GM10266 (cell line): Measurements from ENCODE around the gene RPUSD1.

Experiments used
- DNase-seq: peaks from one replicate; pipeline ENCODE4 v3.0.0; 2012; ENCODE audit errors: extremely low spot score
- TF ChIP-seq, protein P1 (sequence below): IDR thresholded peaks from 2 replicates; pipeline ENCODE4 v1.5.1; 2012; ENCODE audit warnings: mild to moderate bottlenecking, low read depth; ENCODE audit not compliant: control insufficient read depth, insufficient read depth; ENCODE audit errors: missing control alignments

RPUSD1 gene

GRCh38 chr16:794091-794822, 6.1 kb upstream of the RPUSD1 start:
- no peak for DNase-seq

GRCh38 chr16:793414-793813, 5.2 kb upstream of the RPUSD1 start:
- DNase-seq = no peak
- TF ChIP-seq, protein P1, sequence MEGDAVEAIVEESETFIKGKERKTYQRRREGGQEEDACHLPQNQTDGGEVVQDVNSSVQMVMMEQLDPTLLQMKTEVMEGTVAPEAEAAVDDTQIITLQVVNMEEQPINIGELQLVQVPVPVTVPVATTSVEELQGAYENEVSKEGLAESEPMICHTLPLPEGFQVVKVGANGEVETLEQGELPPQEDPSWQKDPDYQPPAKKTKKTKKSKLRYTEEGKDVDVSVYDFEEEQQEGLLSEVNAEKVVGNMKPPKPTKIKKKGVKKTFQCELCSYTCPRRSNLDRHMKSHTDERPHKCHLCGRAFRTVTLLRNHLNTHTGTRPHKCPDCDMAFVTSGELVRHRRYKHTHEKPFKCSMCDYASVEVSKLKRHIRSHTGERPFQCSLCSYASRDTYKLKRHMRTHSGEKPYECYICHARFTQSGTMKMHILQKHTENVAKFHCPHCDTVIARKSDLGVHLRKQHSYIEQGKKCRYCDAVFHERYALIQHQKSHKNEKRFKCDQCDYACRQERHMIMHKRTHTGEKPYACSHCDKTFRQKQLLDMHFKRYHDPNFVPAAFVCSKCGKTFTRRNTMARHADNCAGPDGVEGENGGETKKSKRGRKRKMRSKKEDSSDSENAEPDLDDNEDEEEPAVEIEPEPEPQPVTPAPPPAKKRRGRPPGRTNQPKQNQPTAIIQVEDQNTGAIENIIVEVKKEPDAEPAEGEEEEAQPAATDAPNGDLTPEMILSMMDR = no peak

More at GRCh38 chr16:794091-794822, 6.1 kb upstream of the RPUSD1 start:
- TF ChIP-seq, protein P1 = no peak

DNA sequence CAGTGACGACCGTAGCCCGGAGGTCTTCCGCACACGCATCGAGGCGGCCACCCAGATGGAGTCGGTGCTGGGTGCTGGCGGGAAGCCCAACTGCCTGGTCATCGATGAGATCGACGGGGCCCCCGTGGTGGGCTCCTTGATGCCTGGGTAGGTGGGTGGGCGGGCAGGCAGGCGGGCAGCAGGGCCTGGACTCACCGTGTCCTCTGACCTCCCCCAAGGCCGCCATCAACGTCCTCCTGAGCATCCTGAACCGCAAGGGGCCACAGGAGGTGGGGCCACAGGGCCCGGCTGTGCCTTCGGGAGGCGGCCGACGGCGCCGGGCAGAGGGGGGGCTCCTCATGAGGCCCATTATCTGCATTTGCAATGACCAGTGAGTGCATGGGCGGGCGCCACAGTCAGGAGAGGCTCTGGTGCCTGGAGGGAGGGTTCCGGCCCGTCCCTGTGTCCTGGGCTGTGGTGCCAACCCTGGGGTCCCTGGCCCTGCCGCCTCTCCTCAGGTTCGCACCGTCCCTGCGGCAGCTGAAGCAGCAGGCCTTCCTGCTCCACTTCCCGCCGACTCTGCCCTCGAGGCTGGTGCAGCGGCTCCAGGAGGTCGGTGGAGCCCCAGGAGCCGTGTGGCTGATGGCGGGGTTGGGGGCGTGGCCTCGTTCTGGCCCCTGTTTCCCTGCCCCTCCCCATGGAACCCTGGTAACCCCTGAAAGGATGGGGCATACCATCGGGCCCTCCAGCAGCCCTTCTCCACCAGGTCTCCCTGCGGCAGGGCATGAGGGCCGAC, 4.2 kb upstream of the RPUSD1 start:
- no peak for DNase-seq
- TF ChIP-seq, protein P1 = no peak

GRCh38 chr16:791131-791530, 3.0 kb upstream of the RPUSD1 start:
- TF ChIP-seq, protein P1 = no peak
- DNase-seq = no peak

DNA sequence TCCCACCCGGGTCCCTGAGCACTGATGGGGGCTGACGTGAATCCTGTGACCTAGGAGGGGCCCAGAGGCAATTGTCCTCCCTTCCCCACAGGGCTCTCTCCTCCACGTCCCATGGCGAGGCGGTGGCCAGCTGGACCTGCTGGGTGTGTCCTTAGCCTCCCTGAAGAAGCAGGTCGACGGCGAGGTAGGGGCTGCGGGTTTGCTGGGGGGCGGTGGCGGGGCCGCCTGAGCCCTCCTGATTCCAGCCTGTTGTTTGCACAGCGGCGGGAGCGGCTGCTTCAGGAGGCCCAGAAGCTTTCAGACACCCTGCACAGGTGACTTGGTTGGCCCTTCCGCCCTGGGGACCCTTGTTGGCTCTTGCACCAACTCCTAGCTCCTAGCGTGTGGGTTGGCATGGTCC, 1.9 kb upstream of the RPUSD1 start:
- TF ChIP-seq, protein P1 = no peak
- no peak for DNase-seq

GRCh38 chr16:789191-789850, 1.1 kb upstream of the RPUSD1 start:
- TF ChIP-seq, protein P1 = no peak
- no peak for DNase-seq
